ENCODE results near the gene TECTA.

GRCh38 chr11:121188776-121189175, 87.7 kb downstream of the TECTA start:
- TF ChIP-seq CTCF (IDR thresholded peaks at IDR 0.05; ENCODE audit: insufficient read depth, low read depth, low read length) (no peak), EZH2 (IDR thresholded peaks at IDR 0.05; ENCODE audit: insufficient read depth, low read length) (no peak)

All from astrocyte (in vitro differentiated cells and primary cell).